K562 (cell line): ENCODE results near the gene PRLH. TPM values are rescaled to one million over a fixed set of nuclear protein-coding genes. Genes with fewer than 3 reads are reported as not detected.

Experiments
- ATAC-seq: fragments of 200-7000 bp; cut with Tn5 transposase; 3 replicates; pipeline ENCODE4 v1.9.1; 2020; ENCODE audit warnings: moderate library complexity
- BruUV-seq: library from RNA; stranded (reverse); fragments of 400-500 nt; replicated peaks from 2 replicates; lab custom pipeline; 2021; lab: Mats Ljungman, UMichigan
- CTCF ChIA-PET: fragments of 300-600 bp; formaldehyde crosslinking; extraction: SDS; loops from one replicate; lab custom pipeline; 2021; ENCODE audit warnings: low intra/inter-chr PET ratio; lab: Yijun Ruan, JAX
- POLR2A ChIA-PET: fragments of 300-600, 350-650 bp; sonication (Branson Sonifier 250); formaldehyde crosslinking; extraction: SDS; loops from one replicate; lab custom pipeline; 2021; ENCODE audit warnings: antibody characterized with exemption, inconsistent platforms; lab: Yijun Ruan, JAX
- DNase-seq, 4 experiments: peaks; one replicate each; pipeline versions ENCODE4 v3.0.0 to v3.0.0-alpha.2; 2011 to 2018; ENCODE audit warnings: low spot score in 3 of 4, mixed read lengths in 3 of 4; ENCODE audit errors: extremely low read depth in 1 of 4
- FAIRE-seq: peaks from 2 replicates; lab custom pipeline; 2011; peaks lifted over from hg19 to GRCh38; lab: Jason Lieb, UNC
- H2AFZ ChIP-seq: 2 replicates; pipeline ENCODE4 v1.6.0; 2011; ENCODE audit warnings: low read depth, low read length, control low read depth, inconsistent platforms
- H3K27ac ChIP-seq: fragments of 200-600 bp; 3 replicates; pipeline ENCODE4 v1.8.0; 2011; ENCODE audit warnings: low read depth, mild to moderate bottlenecking, control low read depth, inconsistent platforms, low read length, moderate library complexity, mixed read lengths; ENCODE audit errors: extremely low read depth
- H3K27me3 ChIP-seq, 2 experiments: fragments of 300-600 bp in 1 of 2; 2 replicates in 1 of 2; 3 replicates in 1 of 2; pipeline versions ENCODE4 v1.6.0 to v1.8.0; 2011; ENCODE audit warnings: inconsistent platforms in 2 of 2, low read length in 2 of 2, mild to moderate bottlenecking in 1 of 2, mixed read lengths in 1 of 2, moderate library complexity in 1 of 2; ENCODE audit not compliant: control insufficient read depth in 2 of 2, insufficient read depth in 2 of 2
- H3K36me3 ChIP-seq: fragments of 300-600 bp; 3 replicates; pipeline ENCODE4 v1.8.0; 2011; ENCODE audit warnings: mild to moderate bottlenecking, low read length, inconsistent platforms; ENCODE audit not compliant: control insufficient read depth, insufficient read depth
- H3K4me1 ChIP-seq, 2 experiments: fragments of 200-600 bp in 1 of 2; replicated peaks in 1 of 2; 2 replicates in 1 of 2; 3 replicates in 1 of 2; pipeline versions ENCODE4 v1.5.1 to v1.8.0; 2011; ENCODE audit warnings: inconsistent platforms in 2 of 2, low read length in 2 of 2, mild to moderate bottlenecking in 1 of 2, mixed read lengths in 1 of 2, moderate library complexity in 1 of 2; ENCODE audit not compliant: control insufficient read depth in 2 of 2, insufficient read depth in 2 of 2
- H3K4me2 ChIP-seq: 2 replicates; pipeline ENCODE4 v1.6.1; 2011; ENCODE audit warnings: low read length, control low read depth, inconsistent platforms, mixed read lengths; ENCODE audit not compliant: insufficient read depth
- H3K4me3 ChIP-seq: fragments of 200-600 bp; sonication (generic), shearing (Covaris generic); 2 replicates; pipeline ENCODE4 v1.5.1; 2016; ENCODE audit warnings: control low read depth, inconsistent platforms
- H3K79me2 ChIP-seq: fragments of 200-600 bp; 3 replicates; pipeline ENCODE4 v1.8.0; 2011; ENCODE audit warnings: low read length, inconsistent platforms; ENCODE audit not compliant: control insufficient read depth, insufficient read depth
- H3K9ac ChIP-seq, 2 experiments: 2 replicates each; pipeline versions ENCODE4 v1.6.0 to v1.6.1; 2011; ENCODE audit warnings: low read depth in 2 of 2, low read length in 2 of 2, control low read depth in 1 of 2, inconsistent platforms in 1 of 2, mild to moderate bottlenecking in 1 of 2, mixed read lengths in 1 of 2; ENCODE audit not compliant: insufficient read depth in 1 of 2
- H3K9me1 ChIP-seq: one replicate; pipeline ENCODE4 v1.6.0; 2011; ENCODE audit warnings: inconsistent platforms, mild to moderate bottlenecking, low read length, moderate library complexity; ENCODE audit not compliant: control insufficient read depth, insufficient read depth
- H3K9me3 ChIP-seq: replicated peaks from 2 replicates; pipeline ENCODE4 v1.5.1; 2011; ENCODE audit warnings: low read depth, low read length, inconsistent platforms; ENCODE audit not compliant: control insufficient read depth, insufficient read depth
- H4K20me1 ChIP-seq: replicated peaks from 2 replicates; pipeline ENCODE4 v1.6.1; 2011; ENCODE audit warnings: low read length, inconsistent platforms, mixed read lengths; ENCODE audit not compliant: control insufficient read depth, insufficient read depth
- LEF1 ChIP-seq: fragments of 450-650 bp; IDR thresholded peaks from 2 replicates; pipeline ENCODE4 v1.6.1; 2016; ENCODE audit warnings: mild to moderate bottlenecking
- NCOA4 ChIP-seq: fragments of 450-650 bp; IDR thresholded peaks from 2 replicates; pipeline ENCODE4 v1.6.1; 2018; ENCODE audit warnings: mild to moderate bottlenecking; ENCODE audit not compliant: partially characterized antibody
- ZNF134 ChIP-seq: fragments of 250-450 bp; sonication (Bioruptor Pico); conservative IDR thresholded peaks from 2 replicates; pipeline ENCODE4 v1.4.0; 2020
- WGBS: fragments of 100-300 bp; shearing (Covaris generic); methylation state at CpG from one replicate; pipeline ENCODE4 v1.1.6; 2016; ENCODE audit warnings: low coverage, mixed read lengths; ENCODE audit not compliant: insufficient coverage; ENCODE audit errors: missing lambda C conversion rate; 5-methylcytosine and 5-hydroxymethylcytosine counted together
- in situ Hi-C: fragments of 300-500 bp; cut with MboI; formaldehyde crosslinking; loops from 4 replicates; pipeline ENCODE4 v1.15.0; 2018; ENCODE audit warnings: inconsistent platforms, mixed read lengths
- intact Hi-C: fragments of 100-400 bp; cut with micrococcal nuclease; formaldehyde crosslinking; loops from 2 replicates; pipeline ENCODE4 v1.14.2; 2022
- polyA plus RNA-seq, 8 experiments: library from polyadenylated mRNA; depleted of rRNA in 4 of 8; stranded (reverse) in 5 of 8; unstranded in 3 of 8; fragments of >200 nt; fragmentation: Nextera tagmentation in 2 of 8; fragmentation: Illumina TruSeq in 1 of 8; extraction: Ambion mirVana in 2 of 8; extraction: Trizol in 1 of 8; gene quantifications; 2 replicates each; pipeline versions ENCODE4 v1.2.1 to v1.2.3, GENCODE V29; 2011 to 2014; ENCODE audit warnings: inconsistent platforms in 1 of 8, missing spikeins in 1 of 8
- total RNA-seq, 7 experiments: library from RNA; depleted of rRNA in 6 of 7; stranded (reverse); fragments of >200 nt in 6 of 7; fragmentation: Illumina TruSeq in 2 of 7; extraction: Trizol in 2 of 7; gene quantifications; 2 replicates each; pipeline versions ENCODE4 v1.2.1 to v1.2.3, GENCODE V29; 2011 to 2021; ENCODE audit warnings: low replicate concordance in 1 of 7
- TF ChIP-seq, protein P1 (sequence below): fragments of 450-650 bp; IDR thresholded peaks from one replicate; pipeline ENCODE4 v1.6.1; 2018; ENCODE audit warnings: mild to moderate bottlenecking, moderate library complexity; ENCODE audit not compliant: partially characterized antibody
- TF ChIP-seq, protein P2 (sequence below): fragments of 250-450 bp; sonication (Bioruptor Pico); IDR thresholded peaks from 2 replicates; pipeline ENCODE4 v1.8.0; 2022; ENCODE audit warnings: moderate library complexity, mild to moderate bottlenecking, inconsistent platforms
- TF ChIP-seq, protein P3 (sequence below): fragments of 200-800 bp; sonication (Bioruptor generic); IDR thresholded peaks from 2 replicates; pipeline ENCODE4 v1.6.1; 2016; ENCODE audit warnings: missing genetic modification characterization, missing compliant biosample characterization

Gene PRLH
- total and polyA plus RNA-seq, 9 of the 15 experiments (the other 6 are each of a cell fraction or from before 2014, with no cell fraction given), result not detected

DNA sequence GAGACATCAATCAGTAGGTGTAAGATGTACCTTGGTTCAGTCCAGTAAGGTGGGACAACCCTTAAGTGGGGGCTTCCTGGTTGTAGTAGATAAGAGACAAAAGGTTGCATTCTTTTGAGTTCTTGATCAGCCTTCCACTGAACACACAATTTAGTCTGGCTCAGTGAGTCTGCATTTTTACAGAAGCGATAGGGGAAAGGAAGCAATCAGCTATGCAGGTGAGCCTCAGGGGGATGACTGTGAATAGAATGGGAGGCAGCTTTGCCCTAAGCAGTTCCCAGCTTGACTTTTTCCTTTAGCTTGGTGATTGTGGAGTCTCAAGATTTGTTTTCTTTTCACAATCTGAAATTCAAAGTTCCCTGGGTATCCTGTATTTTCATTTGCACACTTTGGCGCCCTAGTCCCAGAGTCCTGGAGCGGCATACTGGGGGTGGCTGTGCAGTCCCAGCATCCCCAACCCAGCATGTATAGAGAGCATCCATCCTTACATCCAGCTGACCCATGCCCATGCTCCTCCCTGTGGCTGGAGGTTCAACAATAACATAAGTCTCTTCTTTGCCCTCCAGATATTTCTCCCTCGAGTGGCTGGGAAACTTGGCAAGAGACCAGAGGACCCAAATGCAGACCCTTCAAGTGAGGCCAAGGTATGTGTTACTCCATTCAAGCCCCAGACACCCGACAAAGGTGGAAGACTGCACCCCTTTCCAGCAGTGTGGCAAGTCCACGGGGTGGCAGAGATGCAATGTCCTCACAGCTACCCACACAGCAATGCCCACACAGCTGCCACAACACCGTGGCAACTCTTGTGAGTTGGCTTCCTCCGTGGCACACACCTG, 20.1 kb upstream of the PRLH start:
- Histone ChIP-seq H3K27me3 (peaks cover 2 to 33% of the 10 kb centered on the region in 2 experiments; a peak in 4 of 5 replicates), H3K4me1 (no peaks in the 10 kb centered on the region), H3K9me3 (no peaks in the 10 kb centered on the region), H3K79me2 (no peaks in the 10 kb centered on the region), H3K4me3 (no peak overlapping the region), H3K36me3 (no peaks in the 10 kb centered on the region), H3K9me1 (no peaks in the 10 kb centered on the region), H3K9ac (no peak overlapping the region), H3K4me2 (no peak overlapping the region), H3K27ac (no peak overlapping the region), H2AFZ (no peak overlapping the region), H4K20me1 (no peaks in the 10 kb centered on the region; the same call in 1 of the 2 replicates)
- FAIRE-seq (no peak), DNase-seq (no peak), ATAC-seq (no peak)
- POLR2A ChIA-PET, result interaction anchor here (0.7 kb wide), 1 partner anchor 139 kb away, joined by 4 read pairs; no protein-coding TSS in a partner anchor
- intact Hi-C loops, result no loop called here
- TF ChIP-seq ZNF134 (no peak), LEF1 (no peak), NCOA4 (no peak)
- TF ChIP-seq, protein P1, sequence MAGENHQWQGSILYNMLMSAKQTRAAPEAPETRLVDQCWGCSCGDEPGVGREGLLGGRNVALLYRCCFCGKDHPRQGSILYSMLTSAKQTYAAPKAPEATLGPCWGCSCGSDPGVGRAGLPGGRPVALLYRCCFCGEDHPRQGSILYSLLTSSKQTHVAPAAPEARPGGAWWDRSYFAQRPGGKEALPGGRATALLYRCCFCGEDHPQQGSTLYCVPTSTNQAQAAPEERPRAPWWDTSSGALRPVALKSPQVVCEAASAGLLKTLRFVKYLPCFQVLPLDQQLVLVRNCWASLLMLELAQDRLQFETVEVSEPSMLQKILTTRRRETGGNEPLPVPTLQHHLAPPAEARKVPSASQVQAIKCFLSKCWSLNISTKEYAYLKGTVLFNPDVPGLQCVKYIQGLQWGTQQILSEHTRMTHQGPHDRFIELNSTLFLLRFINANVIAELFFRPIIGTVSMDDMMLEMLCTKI, result no peak
- TF ChIP-seq, protein P2, sequence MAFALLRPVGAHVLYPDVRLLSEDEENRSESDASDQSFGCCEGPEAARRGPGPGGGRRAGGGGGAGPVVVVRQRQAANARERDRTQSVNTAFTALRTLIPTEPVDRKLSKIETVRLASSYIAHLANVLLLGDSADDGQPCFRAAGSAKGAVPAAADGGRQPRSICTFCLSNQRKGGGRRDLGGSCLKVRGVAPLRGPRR (CRISPR knock-in tag), result no peak
- TF ChIP-seq, protein P3, sequence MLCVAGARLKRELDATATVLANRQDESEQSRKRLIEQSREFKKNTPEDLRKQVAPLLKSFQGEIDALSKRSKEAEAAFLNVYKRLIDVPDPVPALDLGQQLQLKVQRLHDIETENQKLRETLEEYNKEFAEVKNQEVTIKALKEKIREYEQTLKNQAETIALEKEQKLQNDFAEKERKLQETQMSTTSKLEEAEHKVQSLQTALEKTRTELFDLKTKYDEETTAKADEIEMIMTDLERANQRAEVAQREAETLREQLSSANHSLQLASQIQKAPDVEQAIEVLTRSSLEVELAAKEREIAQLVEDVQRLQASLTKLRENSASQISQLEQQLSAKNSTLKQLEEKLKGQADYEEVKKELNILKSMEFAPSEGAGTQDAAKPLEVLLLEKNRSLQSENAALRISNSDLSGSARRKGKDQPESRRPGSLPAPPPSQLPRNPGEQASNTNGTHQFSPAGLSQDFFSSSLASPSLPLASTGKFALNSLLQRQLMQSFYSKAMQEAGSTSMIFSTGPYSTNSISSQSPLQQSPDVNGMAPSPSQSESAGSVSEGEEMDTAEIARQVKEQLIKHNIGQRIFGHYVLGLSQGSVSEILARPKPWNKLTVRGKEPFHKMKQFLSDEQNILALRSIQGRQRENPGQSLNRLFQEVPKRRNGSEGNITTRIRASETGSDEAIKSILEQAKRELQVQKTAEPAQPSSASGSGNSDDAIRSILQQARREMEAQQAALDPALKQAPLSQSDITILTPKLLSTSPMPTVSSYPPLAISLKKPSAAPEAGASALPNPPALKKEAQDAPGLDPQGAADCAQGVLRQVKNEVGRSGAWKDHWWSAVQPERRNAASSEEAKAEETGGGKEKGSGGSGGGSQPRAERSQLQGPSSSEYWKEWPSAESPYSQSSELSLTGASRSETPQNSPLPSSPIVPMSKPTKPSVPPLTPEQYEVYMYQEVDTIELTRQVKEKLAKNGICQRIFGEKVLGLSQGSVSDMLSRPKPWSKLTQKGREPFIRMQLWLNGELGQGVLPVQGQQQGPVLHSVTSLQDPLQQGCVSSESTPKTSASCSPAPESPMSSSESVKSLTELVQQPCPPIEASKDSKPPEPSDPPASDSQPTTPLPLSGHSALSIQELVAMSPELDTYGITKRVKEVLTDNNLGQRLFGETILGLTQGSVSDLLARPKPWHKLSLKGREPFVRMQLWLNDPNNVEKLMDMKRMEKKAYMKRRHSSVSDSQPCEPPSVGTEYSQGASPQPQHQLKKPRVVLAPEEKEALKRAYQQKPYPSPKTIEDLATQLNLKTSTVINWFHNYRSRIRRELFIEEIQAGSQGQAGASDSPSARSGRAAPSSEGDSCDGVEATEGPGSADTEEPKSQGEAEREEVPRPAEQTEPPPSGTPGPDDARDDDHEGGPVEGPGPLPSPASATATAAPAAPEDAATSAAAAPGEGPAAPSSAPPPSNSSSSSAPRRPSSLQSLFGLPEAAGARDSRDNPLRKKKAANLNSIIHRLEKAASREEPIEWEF (CRISPR knock-in tag), result no peak
- 0% methylated on average over 7 of the region's 8 CpGs for WGBS
- CTCF ChIA-PET, result no interaction called here
- BruUV-seq, result no TSS peak
- in situ Hi-C loops, result no loop called here
